ENCODE results near the gene SCAMP1.

The SCAMP1 gene

DNA sequence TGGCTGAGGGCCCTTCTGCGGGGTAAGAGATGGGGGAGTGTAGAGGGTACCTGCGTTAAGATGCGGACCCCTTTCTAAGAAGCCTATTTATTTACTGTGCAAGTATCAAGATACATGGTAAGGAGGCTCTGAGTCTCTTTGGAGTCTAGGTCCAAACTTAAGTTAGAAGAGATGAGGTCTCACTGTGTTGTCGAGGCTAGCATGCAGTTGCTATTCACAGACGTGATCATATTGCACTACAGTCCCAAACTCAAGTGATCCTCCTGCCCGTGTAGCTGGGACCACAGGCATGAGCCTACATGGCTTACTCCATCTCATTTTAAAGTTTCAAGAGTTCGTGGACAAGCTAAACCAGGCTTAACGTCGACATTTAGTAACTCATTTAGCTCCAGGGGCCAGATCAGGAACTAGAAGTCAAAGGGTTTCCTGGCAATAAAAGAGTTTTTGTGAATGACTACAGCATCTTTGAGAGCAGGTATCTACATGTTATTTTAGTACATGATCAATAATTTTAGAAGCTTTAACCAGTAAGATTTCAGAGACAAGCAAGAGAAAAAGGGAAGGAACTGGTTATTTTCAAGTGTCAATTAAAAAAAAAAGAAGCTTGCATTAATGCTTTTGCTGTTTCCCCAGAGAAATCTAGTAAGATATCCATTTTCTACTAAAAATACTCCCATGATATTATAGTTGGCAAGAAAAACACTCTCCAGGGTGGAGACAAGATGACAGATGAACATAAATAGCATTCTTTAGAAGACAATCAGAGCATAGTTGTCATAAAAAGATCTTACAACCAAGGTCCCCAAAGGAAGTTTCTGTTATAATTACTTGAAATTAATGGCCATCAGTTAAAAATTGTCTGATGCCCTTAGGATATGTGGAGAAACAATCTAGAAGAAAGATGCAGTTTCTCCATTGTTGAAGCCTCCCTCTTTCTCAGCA, 141.3 kb downstream of the SCAMP1 start (continued):
- TF ChIP-seq ZNF658 (tag by site-specific recombination; IDR thresholded peaks at IDR 0.05), result no peak
- no peak for TF ChIP-seq EGR2 (tag by site-specific recombination; IDR thresholded peaks at IDR 0.05; ENCODE audit: low read depth)
- TF ChIP-seq ZNF600 (tag by site-specific recombination; IDR thresholded peaks at IDR 0.05), result no peak
- TF ChIP-seq ZFHX2 (tag by site-specific recombination; conservative IDR thresholded peaks at IDR 0.05), result no peak

DNA sequence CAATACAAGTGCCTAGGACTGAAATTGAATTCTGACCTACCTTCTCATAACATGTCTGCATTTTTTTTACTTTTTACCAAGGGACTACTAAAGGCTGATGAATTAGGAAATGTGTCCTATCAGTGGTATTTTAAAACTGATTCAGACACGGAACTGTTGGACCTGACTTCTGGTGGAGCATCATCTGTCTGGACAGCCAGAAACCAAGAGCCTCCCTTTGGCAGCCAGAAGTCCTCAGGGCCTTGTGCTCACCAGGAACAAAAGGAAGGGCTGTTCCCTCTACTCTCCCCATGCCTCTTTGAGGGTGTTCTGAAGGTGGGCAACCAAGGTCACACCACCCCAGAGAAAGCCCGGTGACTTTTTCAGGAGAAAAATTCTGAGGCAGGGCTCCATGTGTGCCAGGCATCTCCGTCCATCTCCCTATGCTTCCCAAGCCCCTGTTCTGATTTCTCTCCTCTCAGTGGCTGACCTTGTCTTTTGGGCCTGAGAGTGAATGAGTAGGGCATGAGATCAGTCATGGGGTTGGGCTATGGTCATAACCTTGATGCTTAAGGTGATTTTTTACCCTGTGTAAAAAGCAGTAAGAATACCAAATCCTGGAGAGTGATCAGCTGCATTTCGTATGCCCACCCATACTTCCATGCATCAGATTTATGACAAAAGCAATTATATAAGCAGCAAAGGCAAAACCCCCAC, 143.7 kb downstream of the SCAMP1 start:
- CTCF ChIA-PET, result interaction anchor here (1.1 to 1.6 kb wide), 3 partner anchors 29 to 521 kb away, joined by 5 to 8 read pairs (median 6); no protein-coding TSS in a partner anchor

DNA sequence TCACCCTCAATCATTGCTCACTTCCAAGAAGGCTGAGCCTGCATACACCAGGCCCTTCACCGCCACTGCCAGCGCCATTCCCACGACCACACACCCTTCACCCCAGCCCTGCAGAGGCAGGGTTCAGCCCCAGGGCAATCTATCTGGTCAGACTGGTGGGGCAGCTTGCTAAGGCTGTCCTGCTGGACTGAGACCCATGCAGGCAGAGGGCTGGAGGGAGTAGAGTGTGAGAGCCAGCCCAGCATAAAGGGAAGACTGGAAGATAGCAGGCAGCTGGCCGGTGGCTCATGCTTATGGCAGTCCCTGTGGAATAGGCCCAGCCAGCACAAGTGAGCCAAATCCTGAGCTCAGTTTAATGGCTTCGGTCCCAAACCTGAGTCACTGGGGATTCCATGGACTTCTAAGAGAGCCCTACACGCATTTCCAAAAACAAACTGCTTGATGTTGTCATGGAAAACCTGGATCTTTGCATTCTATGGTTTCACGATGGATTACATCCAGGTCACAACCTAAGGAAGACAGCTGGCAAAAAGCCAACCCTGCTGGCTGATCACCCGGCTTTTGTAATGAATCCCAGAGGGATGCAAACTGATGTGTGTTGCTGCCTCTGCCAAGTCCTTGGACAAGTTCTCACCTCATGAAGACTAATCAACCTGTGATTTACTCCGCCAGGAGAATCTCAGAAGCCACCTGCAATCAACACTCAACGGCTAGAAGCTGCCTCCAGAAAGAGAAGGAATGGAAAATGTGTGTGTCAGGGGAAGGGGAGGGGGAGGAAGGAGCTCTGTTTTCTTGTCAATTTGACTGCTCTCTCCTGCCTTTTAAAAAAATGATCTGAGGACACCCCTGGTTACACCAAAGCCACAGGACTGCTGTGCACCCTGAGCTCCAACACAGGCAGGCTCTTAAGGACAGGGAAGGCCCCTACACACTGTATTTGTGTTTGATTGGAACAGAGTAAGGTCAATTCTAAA, 144.6 kb downstream of the SCAMP1 start:
- POLR2A ChIA-PET, result interaction anchor here (1.0 kb wide), 1 partner anchor 210 kb away, joined by 3 read pairs; the partner anchor contains the start of gene AP3B1
- no peak for TF ChIP-seq HOXC10 (CRISPR knock-in tag; IDR thresholded peaks at IDR 0.05)
- TF ChIP-seq, protein P1, sequence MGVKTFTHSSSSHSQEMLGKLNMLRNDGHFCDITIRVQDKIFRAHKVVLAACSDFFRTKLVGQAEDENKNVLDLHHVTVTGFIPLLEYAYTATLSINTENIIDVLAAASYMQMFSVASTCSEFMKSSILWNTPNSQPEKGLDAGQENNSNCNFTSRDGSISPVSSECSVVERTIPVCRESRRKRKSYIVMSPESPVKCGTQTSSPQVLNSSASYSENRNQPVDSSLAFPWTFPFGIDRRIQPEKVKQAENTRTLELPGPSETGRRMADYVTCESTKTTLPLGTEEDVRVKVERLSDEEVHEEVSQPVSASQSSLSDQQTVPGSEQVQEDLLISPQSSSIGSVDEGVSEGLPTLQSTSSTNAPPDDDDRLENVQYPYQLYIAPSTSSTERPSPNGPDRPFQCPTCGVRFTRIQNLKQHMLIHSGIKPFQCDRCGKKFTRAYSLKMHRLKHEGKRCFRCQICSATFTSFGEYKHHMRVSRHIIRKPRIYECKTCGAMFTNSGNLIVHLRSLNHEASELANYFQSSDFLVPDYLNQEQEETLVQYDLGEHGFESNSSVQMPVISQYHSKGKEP (tag by site-specific recombination; IDR thresholded peaks at IDR 0.05), result 0 out of 2 replicates have a peak, but pooled peaks have one; percentile 60
- TF ChIP-seq, protein P2, sequence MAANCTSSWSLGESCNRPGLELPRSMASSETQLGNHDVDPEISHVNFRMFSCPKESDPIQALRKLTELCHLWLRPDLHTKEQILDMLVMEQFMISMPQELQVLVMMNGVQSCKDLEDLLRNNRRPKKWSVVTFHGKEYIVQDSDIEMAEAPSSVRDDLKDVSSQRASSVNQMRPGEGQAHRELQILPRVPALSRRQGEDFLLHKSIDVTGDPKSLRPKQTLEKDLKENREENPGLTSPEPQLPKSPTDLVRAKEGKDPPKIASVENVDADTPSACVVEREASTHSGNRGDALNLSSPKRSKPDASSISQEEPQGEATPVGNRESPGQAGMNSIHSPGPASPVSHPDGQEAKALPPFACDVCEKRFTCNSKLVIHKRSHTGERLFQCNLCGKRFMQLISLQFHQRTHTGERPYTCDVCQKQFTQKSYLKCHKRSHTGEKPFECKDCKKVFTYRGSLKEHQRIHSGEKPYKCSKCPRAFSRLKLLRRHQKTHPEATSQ (tag by site-specific recombination; IDR thresholded peaks at IDR 0.05), result no peak
- TF ChIP-seq ZNF114 (tag by site-specific recombination; IDR thresholded peaks at IDR 0.05), result no peak
- TF ChIP-seq, protein P3, sequence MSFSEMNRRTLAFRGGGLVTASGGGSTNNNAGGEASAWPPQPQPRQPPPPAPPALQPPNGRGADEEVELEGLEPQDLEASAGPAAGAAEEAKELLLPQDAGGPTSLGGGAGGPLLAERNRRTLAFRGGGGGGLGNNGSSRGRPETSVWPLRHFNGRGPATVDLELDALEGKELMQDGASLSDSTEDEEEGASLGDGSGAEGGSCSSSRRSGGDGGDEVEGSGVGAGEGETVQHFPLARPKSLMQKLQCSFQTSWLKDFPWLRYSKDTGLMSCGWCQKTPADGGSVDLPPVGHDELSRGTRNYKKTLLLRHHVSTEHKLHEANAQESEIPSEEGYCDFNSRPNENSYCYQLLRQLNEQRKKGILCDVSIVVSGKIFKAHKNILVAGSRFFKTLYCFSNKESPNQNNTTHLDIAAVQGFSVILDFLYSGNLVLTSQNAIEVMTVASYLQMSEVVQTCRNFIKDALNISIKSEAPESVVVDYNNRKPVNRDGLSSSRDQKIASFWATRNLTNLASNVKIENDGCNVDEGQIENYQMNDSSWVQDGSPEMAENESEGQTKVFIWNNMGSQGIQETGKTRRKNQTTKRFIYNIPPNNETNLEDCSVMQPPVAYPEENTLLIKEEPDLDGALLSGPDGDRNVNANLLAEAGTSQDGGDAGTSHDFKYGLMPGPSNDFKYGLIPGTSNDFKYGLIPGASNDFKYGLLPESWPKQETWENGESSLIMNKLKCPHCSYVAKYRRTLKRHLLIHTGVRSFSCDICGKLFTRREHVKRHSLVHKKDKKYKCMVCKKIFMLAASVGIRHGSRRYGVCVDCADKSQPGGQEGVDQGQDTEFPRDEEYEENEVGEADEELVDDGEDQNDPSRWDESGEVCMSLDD (tag by site-specific recombination; IDR thresholded peaks at IDR 0.05), result no peak
- no peak for TF ChIP-seq KLF10 (tag by site-specific recombination; IDR thresholded peaks at IDR 0.05)
- no peak for TF ChIP-seq ZNF202 (tag by site-specific recombination; IDR thresholded peaks at IDR 0.05; ENCODE audit: borderline replicate concordance)
- TF ChIP-seq ZNF223 (tag by site-specific recombination; IDR thresholded peaks at IDR 0.05), result no peak
- no peak for TF ChIP-seq ZNF175 (tag by site-specific recombination; IDR thresholded peaks at IDR 0.05)
- no peak for TF ChIP-seq ZNF239 (tag by site-specific recombination; IDR thresholded peaks at IDR 0.05)
- 0 out of 2 replicates have a peak, but pooled peaks have one; percentile 41 for TF ChIP-seq ZNF335 (tag by site-specific recombination; conservative IDR thresholded peaks at IDR 0.05)
- TF ChIP-seq ZNF10 (tag by site-specific recombination; IDR thresholded peaks at IDR 0.05), result no peak
- TF ChIP-seq ZNF214 (tag by site-specific recombination; IDR thresholded peaks at IDR 0.05; ENCODE audit: borderline replicate concordance), result no peak
- TF ChIP-seq ZNF174 (tag by site-specific recombination; IDR thresholded peaks at IDR 0.05), result no peak
- TF ChIP-seq ZNF366 (tag by site-specific recombination; conservative IDR thresholded peaks at IDR 0.05), result peak; percentile 74
- peak; percentile 43 for TF ChIP-seq ZBTB48 (tag by site-specific recombination; IDR thresholded peaks at IDR 0.05)
- peak; percentile 47; the same call in 1 of the 2 replicates for TF ChIP-seq ZFP37 (tag by site-specific recombination; IDR thresholded peaks at IDR 0.05)
- TF ChIP-seq ZFP41 (tag by site-specific recombination; IDR thresholded peaks at IDR 0.05; ENCODE audit: borderline replicate concordance), result no peak

More for the DNA sequence above, 143.7 kb downstream of the SCAMP1 start:
- H3K9me3 ChIP-seq (ENCODE audit: control insufficient read depth, insufficient read depth, low read depth, low read length), result no peaks in the 10 kb centered on the region
- no peak for TF ChIP-seq SP2 (tag by site-specific recombination; IDR thresholded peaks at IDR 0.05)
- no peak for TF ChIP-seq ZNF274 (IDR thresholded peaks at IDR 0.05; ENCODE audit: low read length)
- no peak for TF ChIP-seq ZNF274 (tag by site-specific recombination; IDR thresholded peaks at IDR 0.05; ENCODE audit: borderline replicate concordance)
- 0 out of 2 replicates have a peak, but pooled peaks have one; percentile 7 for TF ChIP-seq ZNF341 (tag by site-specific recombination; IDR thresholded peaks at IDR 0.05; ENCODE audit: low read depth)
- TF ChIP-seq KLF10 (tag by site-specific recombination; IDR thresholded peaks at IDR 0.05), result no peak
- H3K36me3 ChIP-seq (ENCODE audit: control insufficient read depth in 2 of 2, insufficient read depth in 1 of 2, low read length in 2 of 2), result no peaks in the 10 kb centered on the region
- POLR2A ChIA-PET, result no interaction called here
- H3K4me3 ChIP-seq (ENCODE audit: low read depth, low read length), result no peak overlapping the region
- peak overlapping the region; percentile 47; the same call in 1 of the 2 replicates for H3K27ac ChIP-seq (ENCODE audit: extremely low read depth, low read depth, low read length)
- peaks cover 49% of the 10 kb centered on the region for H3K4me1 ChIP-seq (ENCODE audit: control insufficient read depth, insufficient read depth, low read length)

More for the DNA sequence above, 144.6 kb downstream of the SCAMP1 start:
- Histone ChIP-seq H3K27ac (ENCODE audit: extremely low read depth, low read depth, low read length) (peak overlapping the region; percentile 47; the same call in 1 of the 2 replicates), H3K9me3 (ENCODE audit: control insufficient read depth, insufficient read depth, low read depth, low read length) (no peaks in the 10 kb centered on the region), H3K4me3 (ENCODE audit: low read depth, low read length) (no peak overlapping the region), H3K36me3 (ENCODE audit: control insufficient read depth in 2 of 2, insufficient read depth in 1 of 2, low read length in 2 of 2) (no peaks in the 10 kb centered on the region), H3K4me1 (ENCODE audit: control insufficient read depth, insufficient read depth, low read length) (peaks cover 52% of the 10 kb centered on the region)
- CTCF ChIA-PET, result interaction anchor here (0.5 to 1.6 kb wide), 6 partner anchors 29 to 520 kb away, joined by 3 to 8 read pairs (median 5); no protein-coding TSS in a partner anchor
